T-helper 17 cell (primary cell): ENCODE measurements around the gene SLIT3. TPM values are rescaled to one million over a fixed set of nuclear protein-coding genes. Genes with fewer than 3 reads are reported as not detected.
A peak's percentile ranks its signal among the peaks of the same experiment; 100 is the strongest.

Experiments
- ATAC-seq: fragments of 150-1000 bp; cut with Tn5 transposase; 2 replicates; pipeline ENCODE4 v1.10.0; 2021; ENCODE audit warnings: mild to moderate bottlenecking, moderate library complexity
- DNase-seq, 3 donors: peaks; one replicate each; pipeline versions ENCODE4 v3.0.0 to v3.0.0-alpha.2; 2020 to 2021
- H3K9me3 ChIP-seq: one replicate; pipeline ENCODE4 v1.7.0; 2013; ENCODE audit warnings: low read length, mild to moderate bottlenecking; ENCODE audit not compliant: control insufficient read depth, poor library complexity, severe bottlenecking
- H3K27ac Mint-ChIP-seq: one replicate; pipeline ENCODE4 v1.8.0; 2022; ENCODE audit warnings: mild to moderate bottlenecking, moderate library complexity, mixed read lengths
- H3K27me3 Mint-ChIP-seq: one replicate; pipeline ENCODE4 v1.8.0; 2022; ENCODE audit warnings: mixed read lengths
- H3K36me3 Mint-ChIP-seq: one replicate; pipeline ENCODE4 v1.8.0; 2022; ENCODE audit warnings: low read depth, mixed read lengths
- H3K4me1 Mint-ChIP-seq: one replicate; pipeline ENCODE4 v1.8.0; 2022; ENCODE audit warnings: mild to moderate bottlenecking, mixed read lengths
- H3K4me3 Mint-ChIP-seq: one replicate; pipeline ENCODE4 v1.8.0; 2022; ENCODE audit warnings: mild to moderate bottlenecking, moderate library complexity, mixed read lengths
- total RNA-seq, 4 donors: library from RNA in 2 of 4; stranded (reverse) in 2 of 4; gene quantifications; one replicate each; pipeline ENCODE4 v1.2.3 and lab custom pipeline; 2022 to 2026

The SLIT3 gene
- total RNA-seq, 2 donors from 2014 or later = not detected

DNA sequence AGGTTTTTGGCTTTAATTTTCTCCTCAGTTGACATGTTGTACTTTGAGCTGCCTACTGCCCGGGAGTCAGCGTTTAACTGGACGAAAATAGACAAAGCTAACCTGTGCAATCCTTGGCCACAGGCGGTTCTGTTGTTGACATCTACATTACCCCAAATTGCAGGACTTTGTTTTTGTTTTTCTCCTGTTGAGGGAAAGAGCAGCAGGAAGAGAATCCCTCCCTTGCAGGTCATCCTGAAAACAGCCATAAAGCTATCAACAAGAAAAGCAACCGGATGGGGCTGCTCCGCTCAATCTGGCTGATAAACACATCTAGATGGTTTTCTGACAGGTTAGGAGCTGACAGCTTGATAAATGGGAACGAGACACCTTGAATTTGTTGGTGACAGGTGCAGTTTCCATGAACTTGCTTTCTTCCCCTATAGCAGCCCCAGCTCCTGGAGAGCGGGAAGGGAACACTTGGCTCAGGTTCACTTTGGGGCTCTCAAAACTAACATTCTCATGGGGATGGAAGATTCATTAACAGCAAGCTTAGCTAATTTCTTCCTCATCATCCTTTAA is 331.5 kb downstream of the SLIT3 start:
- DNase-seq (no peak), ATAC-seq (no peak)
- H3K27ac Mint-ChIP-seq = no peak overlapping the region
- H3K36me3 Mint-ChIP-seq = no peaks in the 10 kb centered on the region
- H3K4me3 Mint-ChIP-seq = no peak overlapping the region
- H3K4me1 Mint-ChIP-seq = no peaks in the 10 kb centered on the region
- H3K9me3 ChIP-seq = no peaks in the 10 kb centered on the region
- H3K27me3 Mint-ChIP-seq = peaks cover 48% of the 10 kb centered on the region

DNA sequence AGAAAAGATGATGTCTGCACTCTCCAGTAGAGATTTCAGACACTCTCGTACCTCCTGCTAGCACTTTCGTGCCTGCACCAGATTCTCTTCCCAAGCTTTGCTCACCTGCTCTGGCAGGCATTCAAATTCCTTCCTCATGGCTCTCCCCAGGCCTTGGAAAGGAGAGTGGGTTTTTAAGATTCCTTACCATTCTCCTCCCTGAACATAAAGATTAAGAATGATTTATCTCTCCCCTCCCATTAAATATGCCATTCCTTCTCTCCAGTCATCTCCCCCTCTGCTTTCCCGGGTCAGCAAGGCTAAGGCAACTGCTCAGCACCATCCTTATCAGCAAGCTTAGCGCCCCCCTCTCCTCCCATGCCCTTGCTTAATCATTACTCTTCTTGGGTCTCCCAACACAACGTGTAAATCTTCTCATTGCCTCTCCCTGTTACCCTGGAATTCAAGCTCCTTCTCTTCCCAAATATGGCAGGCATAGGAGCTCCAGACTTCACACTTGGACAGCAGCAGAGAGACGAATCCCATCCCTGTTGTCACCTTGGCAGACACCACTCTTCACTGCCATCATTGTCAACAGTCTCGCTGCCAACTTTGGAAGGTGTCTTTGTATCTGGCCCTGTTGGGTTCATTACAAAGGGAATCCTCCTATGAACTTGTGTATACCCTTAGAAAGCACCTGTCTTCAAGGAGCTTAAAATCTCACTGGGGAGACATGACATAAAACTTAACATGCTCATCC is 332.9 kb downstream of the SLIT3 start:
- peaks cover 40% of the 10 kb centered on the region for H3K27me3 Mint-ChIP-seq
- H3K36me3 Mint-ChIP-seq = no peaks in the 10 kb centered on the region

DNA sequence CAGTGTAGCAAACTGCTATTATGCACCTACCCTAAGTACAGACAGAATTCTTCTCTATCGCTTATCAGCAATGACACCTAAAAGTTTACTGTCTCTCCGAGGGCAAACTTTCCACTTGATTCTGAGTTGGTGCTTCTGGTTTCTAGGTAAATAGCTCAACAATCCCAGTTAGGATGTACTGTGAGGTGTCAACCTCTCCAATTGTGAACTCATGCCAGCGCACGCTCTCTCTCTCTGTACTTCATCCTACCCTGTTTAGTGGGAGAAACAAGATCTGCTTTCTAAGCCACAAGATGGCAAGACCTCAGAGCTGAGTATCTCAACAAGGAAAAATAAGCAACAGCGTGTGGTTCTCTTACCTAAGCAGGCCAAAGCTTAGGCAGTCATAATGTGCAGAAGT is 335.3 kb downstream of the SLIT3 start:
- Mint-ChIP-seq H3K4me1 (peaks cover 5% of the 10 kb centered on the region), H3K4me3 (no peak overlapping the region), H3K36me3 (no peaks in the 10 kb centered on the region), H3K27me3 (peaks cover 21% of the 10 kb centered on the region), H3K27ac (no peak overlapping the region)
- DNase-seq (no peak), ATAC-seq (no peak)
- H3K9me3 ChIP-seq = no peaks in the 10 kb centered on the region

More for the DNA sequence above, 332.9 kb downstream of the SLIT3 start:
- ATAC-seq (no peak), DNase-seq (no peak)
- no peaks in the 10 kb centered on the region for H3K9me3 ChIP-seq
- Mint-ChIP-seq H3K27ac (no peak overlapping the region), H3K4me3 (no peak overlapping the region), H3K4me1 (no peaks in the 10 kb centered on the region)

DNA sequence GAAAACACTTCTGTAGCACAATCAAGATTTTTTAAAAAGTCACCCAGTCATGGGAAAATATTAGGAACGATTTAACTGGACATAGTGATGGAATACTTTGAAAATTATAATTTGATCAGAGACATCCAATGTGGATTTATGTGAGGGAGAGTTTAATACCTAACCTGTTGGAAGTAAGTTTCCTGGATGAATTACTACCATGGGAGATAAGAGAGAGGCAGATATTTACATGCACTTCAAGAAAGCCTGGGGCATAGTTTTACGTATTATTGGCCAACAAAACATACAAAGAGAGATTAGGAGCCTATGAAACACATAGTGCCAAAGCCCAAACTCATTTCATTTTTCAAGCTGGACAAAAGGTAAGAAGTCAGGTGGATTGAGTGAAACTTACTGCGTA is 336.8 kb downstream of the SLIT3 start:
- no peak overlapping the region for H3K27ac Mint-ChIP-seq
- no peaks in the 10 kb centered on the region for H3K36me3 Mint-ChIP-seq
- H3K4me3 Mint-ChIP-seq = no peak overlapping the region
- DNase-seq (no peak), ATAC-seq (no peak)
- no peaks in the 10 kb centered on the region for H3K9me3 ChIP-seq
- peaks cover 12% of the 10 kb centered on the region for H3K27me3 Mint-ChIP-seq
- peaks cover 12% of the 10 kb centered on the region for H3K4me1 Mint-ChIP-seq

DNA sequence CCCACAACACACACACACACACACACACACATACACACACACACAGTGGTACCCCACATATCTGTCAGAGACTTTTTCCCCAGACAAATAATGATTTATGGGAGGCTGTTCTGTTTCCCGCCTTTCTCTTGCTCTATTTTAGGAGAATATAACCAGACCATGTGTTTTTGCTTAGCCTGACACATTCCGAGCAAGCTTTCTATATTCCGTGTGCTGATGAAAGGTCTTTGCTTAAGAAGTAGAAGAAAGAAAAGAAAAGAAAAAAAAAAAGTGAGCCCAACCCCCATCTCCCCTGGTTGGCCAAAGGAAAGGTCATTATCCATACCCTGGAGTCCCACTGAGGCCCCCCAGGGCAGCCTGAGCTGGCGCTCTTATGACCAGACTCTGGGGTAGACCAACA is 338.6 kb downstream of the SLIT3 start:
- Mint-ChIP-seq H3K36me3 (no peaks in the 10 kb centered on the region), H3K27me3 (peaks cover 12% of the 10 kb centered on the region), H3K4me1 (peaks cover 14% of the 10 kb centered on the region), H3K4me3 (no peak overlapping the region), H3K27ac (peak overlapping the region; percentile 51)
- no peak for ATAC-seq
- no peaks in the 10 kb centered on the region for H3K9me3 ChIP-seq
- DNase-seq = no peak

DNA sequence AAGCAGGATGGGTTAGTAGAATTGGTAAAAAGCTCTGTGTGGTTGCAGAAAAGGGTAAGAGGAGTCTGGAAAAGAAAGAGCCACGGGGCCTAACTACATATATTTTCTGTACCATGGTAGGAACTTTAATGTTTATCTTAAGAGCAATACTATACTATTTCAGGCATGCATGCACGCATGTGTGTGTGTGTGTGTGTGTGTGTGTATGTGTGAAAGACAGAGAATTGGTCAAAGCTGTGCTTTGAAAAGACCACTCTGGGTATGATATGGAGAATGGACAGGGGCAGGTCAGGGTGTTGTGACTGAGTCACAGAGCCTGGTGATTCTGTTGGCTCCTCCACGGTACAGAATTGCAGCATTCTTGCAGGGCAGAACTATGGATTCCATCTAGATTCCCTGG is 339.3 kb downstream of the SLIT3 start:
- H3K4me3 Mint-ChIP-seq = no peak overlapping the region
- H3K27me3 Mint-ChIP-seq = peaks cover 12% of the 10 kb centered on the region
- H3K9me3 ChIP-seq = no peaks in the 10 kb centered on the region
- peaks cover 14% of the 10 kb centered on the region for H3K4me1 Mint-ChIP-seq
- H3K27ac Mint-ChIP-seq = no peak overlapping the region
- no peaks in the 10 kb centered on the region for H3K36me3 Mint-ChIP-seq
- ATAC-seq (no peak), DNase-seq (no peak)

DNA sequence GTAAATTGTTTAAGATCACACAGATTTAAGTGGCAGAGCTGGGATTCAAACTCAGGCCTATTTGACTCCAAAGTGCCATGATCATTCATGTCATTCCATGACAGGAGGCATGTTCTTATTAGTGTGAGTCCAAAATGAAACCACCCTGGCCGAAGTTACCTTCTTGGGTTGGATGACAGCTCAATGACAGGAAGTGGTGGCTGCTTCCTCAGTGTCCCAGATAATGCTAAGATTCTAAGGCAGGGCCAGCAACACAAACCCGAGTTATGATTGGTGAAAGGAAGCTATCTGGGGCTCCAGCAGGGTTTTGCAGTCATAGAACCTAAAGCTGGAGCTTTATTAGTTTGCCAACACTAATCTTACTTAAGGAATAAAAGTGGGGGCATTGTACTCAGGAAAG is 340.4 kb downstream of the SLIT3 start:
- Mint-ChIP-seq H3K27me3 (peaks cover 4% of the 10 kb centered on the region), H3K27ac (no peak overlapping the region), H3K4me1 (peaks cover 14% of the 10 kb centered on the region), H3K4me3 (no peak overlapping the region), H3K36me3 (no peaks in the 10 kb centered on the region)
- no peak for ATAC-seq
- H3K9me3 ChIP-seq = no peaks in the 10 kb centered on the region
- no peak for DNase-seq

DNA sequence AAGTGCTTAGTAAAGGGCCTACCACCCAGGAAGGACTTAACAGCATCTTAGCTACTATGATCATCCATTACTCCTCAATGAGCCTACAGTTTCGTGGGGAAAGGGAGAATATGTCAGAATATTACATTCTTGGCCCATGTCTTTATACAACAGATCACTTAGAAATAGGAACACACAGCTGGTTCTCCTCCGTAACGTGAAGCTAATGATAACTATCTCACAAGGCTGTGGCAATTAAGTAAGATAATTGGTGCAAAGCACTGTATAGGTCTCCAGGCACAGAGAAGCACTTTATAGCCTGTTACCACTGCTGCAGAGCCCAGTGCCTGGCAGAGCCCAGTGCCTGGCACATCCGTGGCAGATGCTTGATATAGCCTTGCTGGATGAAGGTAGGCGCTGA is 347.6 kb downstream of the SLIT3 start:
- no peaks in the 10 kb centered on the region for H3K27me3 Mint-ChIP-seq
- ATAC-seq = no peak
- H3K36me3 Mint-ChIP-seq = peaks cover 2% of the 10 kb centered on the region
- H3K4me1 Mint-ChIP-seq = no peaks in the 10 kb centered on the region
- H3K27ac Mint-ChIP-seq = no peak overlapping the region
- no peak for DNase-seq
- H3K9me3 ChIP-seq = no peaks in the 10 kb centered on the region
- no peak overlapping the region for H3K4me3 Mint-ChIP-seq

DNA sequence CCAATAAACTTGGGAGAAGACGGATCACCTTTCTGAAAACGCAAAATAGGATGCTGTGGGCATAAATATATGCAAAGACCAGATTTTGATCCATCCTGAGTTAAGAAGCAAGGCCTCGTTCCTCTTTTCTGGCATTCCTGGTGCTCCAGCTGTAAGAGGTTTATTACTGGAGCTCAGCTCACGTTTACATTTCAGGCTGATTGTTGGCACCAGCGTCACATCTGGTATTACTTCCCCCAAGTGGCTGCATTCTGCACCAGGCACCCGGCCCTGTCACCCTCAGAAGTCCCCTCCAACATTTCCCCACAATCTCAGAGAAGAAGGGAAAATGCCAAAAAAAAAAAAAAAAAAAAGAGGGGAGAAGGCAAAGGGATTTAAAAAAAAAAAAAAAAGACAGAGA is 348.7 kb downstream of the SLIT3 start:
- H3K4me3 Mint-ChIP-seq = no peak overlapping the region
- ATAC-seq = no peak
- no peaks in the 10 kb centered on the region for H3K4me1 Mint-ChIP-seq
- H3K27me3 Mint-ChIP-seq = no peaks in the 10 kb centered on the region
- no peak for DNase-seq
- H3K36me3 Mint-ChIP-seq = peaks cover 2% of the 10 kb centered on the region
- no peaks in the 10 kb centered on the region for H3K9me3 ChIP-seq
- H3K27ac Mint-ChIP-seq = no peak overlapping the region

DNA sequence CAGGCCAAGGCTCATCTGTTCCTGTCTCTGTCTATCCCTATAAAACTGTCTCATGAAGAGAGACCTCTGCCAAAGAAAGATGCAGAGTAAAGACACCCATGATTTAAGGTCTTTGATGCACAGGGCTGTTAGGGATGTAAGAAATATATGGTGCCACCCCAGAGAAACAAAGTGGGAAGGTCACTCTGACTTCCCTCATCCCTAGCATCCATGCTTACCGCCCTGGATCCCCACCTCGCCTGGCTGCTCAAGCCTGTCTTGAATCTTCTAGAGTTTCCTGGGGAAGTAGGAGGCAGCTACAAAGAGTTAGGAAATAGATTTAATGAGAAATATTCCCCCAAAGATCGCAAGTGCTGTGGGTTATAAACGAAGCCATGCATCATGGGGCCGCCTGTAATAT is 349.2 kb downstream of the SLIT3 start:
- DNase-seq (no peak), ATAC-seq (no peak)
- no peak overlapping the region for H3K4me3 Mint-ChIP-seq
- H3K4me1 Mint-ChIP-seq = no peaks in the 10 kb centered on the region
- no peaks in the 10 kb centered on the region for H3K27me3 Mint-ChIP-seq
- no peaks in the 10 kb centered on the region for H3K9me3 ChIP-seq
- no peak overlapping the region for H3K27ac Mint-ChIP-seq
- H3K36me3 Mint-ChIP-seq = peaks cover 2% of the 10 kb centered on the region

DNA sequence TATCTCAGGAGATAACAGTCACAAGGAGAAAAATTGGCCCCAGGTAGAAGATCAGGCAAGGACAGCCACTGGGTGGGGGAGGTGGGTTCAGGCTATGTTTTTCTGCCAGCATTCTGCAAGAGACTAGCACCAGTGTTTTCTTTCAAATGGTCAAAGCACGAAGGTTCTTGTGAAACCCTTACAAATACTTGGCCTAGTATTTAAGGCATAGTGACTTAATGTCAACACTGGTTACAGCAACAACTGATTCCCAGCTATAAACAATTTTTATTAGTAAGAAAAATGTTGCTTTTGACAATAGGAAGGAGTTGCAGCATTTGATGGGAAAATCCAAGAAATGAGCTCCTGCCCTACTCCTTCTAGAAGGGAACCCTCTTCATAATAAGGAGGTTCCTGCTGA is 349.6 kb downstream of the SLIT3 start:
- H3K36me3 Mint-ChIP-seq = peaks cover 2% of the 10 kb centered on the region
- no peaks in the 10 kb centered on the region for H3K27me3 Mint-ChIP-seq
- no peaks in the 10 kb centered on the region for H3K9me3 ChIP-seq
- DNase-seq = no peak
- no peak overlapping the region for H3K27ac Mint-ChIP-seq
- H3K4me3 Mint-ChIP-seq = no peak overlapping the region
- no peaks in the 10 kb centered on the region for H3K4me1 Mint-ChIP-seq
- no peak for ATAC-seq

DNA sequence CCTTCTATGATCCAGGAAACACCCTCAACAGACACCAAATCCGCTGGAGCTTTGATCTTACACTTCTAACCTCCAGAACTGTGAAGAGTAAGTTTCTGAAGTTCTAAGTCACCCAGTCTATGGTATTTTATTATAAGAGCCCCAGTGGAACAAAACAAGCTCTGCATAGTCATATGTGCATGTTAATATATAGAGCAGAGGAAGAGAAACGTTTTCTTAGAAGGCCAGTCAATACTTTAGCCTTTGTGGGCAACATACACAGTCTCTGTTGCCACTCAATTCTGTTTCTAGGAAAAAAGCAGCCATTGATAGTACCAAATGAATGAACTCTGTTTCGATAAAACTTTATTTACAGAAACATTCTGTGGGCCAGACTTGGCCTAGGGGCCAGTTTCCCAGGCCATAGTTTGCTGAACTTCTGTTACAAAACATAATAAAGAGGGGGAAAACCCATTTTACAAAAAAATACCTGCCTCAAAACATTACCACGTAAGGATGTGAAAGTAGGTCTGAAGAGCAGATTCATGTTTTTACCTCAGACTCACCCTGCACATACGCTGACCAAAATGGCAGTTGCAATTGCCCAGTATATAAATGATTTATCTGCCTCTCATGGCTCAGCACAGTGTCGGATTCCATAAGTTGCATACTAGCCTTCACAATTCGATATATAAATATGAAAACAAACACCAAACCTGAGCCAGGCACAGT is 350.5 kb downstream of the SLIT3 start:
- DNase-seq (no peak), ATAC-seq (no peak)
- no peaks in the 10 kb centered on the region for H3K9me3 ChIP-seq
- H3K4me1 Mint-ChIP-seq = no peaks in the 10 kb centered on the region
- no peaks in the 10 kb centered on the region for H3K27me3 Mint-ChIP-seq
- H3K27ac Mint-ChIP-seq = no peak overlapping the region
- peaks cover 2% of the 10 kb centered on the region for H3K36me3 Mint-ChIP-seq
- no peak overlapping the region for H3K4me3 Mint-ChIP-seq

DNA sequence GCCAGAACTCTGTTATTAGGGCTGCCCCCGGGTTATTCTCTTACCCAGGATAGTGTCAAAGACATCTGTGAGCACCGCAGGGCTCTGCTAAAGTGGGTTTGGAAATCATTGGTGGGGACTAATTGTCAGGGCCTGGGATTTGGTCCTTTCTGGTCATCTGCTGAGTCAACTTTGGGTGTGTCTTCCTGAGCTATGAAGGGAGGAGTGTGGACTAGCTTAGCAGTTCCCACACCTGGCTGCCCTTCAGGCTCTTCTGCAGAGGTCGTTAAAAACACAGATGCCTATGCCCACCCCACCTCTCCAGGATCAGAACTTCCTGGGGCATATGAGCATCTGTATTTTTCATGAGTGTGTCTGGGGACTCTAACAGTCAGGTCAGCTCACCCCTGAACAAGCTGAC is 352.2 kb downstream of the SLIT3 start:
- no peaks in the 10 kb centered on the region for H3K27me3 Mint-ChIP-seq
- H3K4me3 Mint-ChIP-seq = no peak overlapping the region
- no peaks in the 10 kb centered on the region for H3K4me1 Mint-ChIP-seq
- H3K27ac Mint-ChIP-seq = no peak overlapping the region
- DNase-seq (no peak), ATAC-seq (no peak)
- peaks cover 2% of the 10 kb centered on the region for H3K36me3 Mint-ChIP-seq
- H3K9me3 ChIP-seq = no peaks in the 10 kb centered on the region
